Tibial artery (tissue), 4 donors: ENCODE data around the gene ALDH1A3.

Experiments
- DNase-seq, 2 donors: peaks; one replicate each; pipeline ENCODE4 v3.0.0-alpha.2; 2019
- H3K27ac ChIP-seq, 2 donors: fragments of 200-600 bp; sonication (generic) in 1 of 2; 1 replicate in 1 of 2; 2 replicates in 1 of 2; pipeline ENCODE4 v1.5.1; 2018 to 2019; ENCODE audit warnings: mild to moderate bottlenecking in 1 of 2
- H3K27me3 ChIP-seq, 2 donors: fragments of 200-600 bp; sonication (generic) in 1 of 2; one replicate each; pipeline versions ENCODE4 v1.5.1 to v1.6.0; 2016 to 2019
- H3K36me3 ChIP-seq, 3 donors: fragments of 200-600 bp; sonication (generic) in 2 of 3; one replicate each; pipeline ENCODE4 v1.5.1; 2016 to 2019; ENCODE audit warnings: mild to moderate bottlenecking in 2 of 3
- H3K4me1 ChIP-seq, 4 donors: fragments of 200-600 bp; sonication (generic) in 2 of 4; 1 replicate in 3 of 4; 2 replicates in 1 of 4; pipeline ENCODE4 v1.5.1; 2016 to 2019
- H3K4me3 ChIP-seq, 2 donors: fragments of 200-600 bp; sonication (generic) in 1 of 2; 1 replicate in 1 of 2; 2 replicates in 1 of 2; pipeline ENCODE4 v1.5.1; 2018 to 2019; ENCODE audit warnings: mild to moderate bottlenecking in 2 of 2
- H3K9me3 ChIP-seq, 3 donors: fragments of 200-600 bp; sonication (generic) in 1 of 3; one replicate each; pipeline ENCODE4 v1.5.1; 2016 to 2019
- CTCF ChIP-seq, 2 experiments: fragments of 200-600 bp in 1 of 2; fragments of 450-650 bp in 1 of 2; IDR thresholded peaks; one replicate each; pipeline ENCODE4 v1.5.1; 2017 to 2019; ENCODE audit warnings: antibody characterized with exemption in 2 of 2, mild to moderate bottlenecking in 1 of 2, moderate library complexity in 1 of 2
- intact Hi-C: fragments of 100-400 bp; cut with DNase I; formaldehyde crosslinking; loops from one replicate; pipeline ENCODE4 v1.15.0; 2023; ENCODE audit warnings: low total_unique reads

Gene ALDH1A3

DNA sequence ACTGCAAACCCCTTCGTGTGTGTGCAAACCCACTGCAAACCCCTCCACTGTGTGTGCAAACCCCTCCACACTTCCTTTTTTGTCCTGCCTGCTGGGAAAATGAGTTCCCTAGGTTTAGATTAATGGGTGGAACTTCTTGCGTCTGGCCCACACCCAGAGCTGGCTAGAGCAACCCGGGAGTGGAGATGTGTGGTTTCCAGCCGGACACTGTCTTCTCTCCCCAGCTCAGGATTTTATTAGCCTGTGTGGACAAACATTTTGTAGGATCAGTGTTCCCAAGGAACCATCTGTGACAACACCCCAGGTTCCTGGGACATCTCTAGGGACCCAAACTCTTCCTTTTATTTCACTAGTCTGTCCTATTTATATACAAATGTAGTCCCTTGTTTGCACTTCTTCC is 29.9 kb downstream of the ALDH1A3 start:
- Histone ChIP-seq H3K4me3 (no peak overlapping the region), H3K9me3 (no peaks in the 10 kb centered on the region), H3K27ac (no peak overlapping the region), H3K4me1 (no peaks in the 10 kb centered on the region), H3K27me3 (peaks cover 0 to 3% of the 10 kb centered on the region in 2 donors), H3K36me3 (peaks cover 0 to 24% (median 4%) of the 10 kb centered on the region in 3 donors)
- intact Hi-C loops: no loop called here
- DNase-seq: no peak
- TF ChIP-seq CTCF (IDR thresholded peaks at IDR 0.05): no peak

DNA sequence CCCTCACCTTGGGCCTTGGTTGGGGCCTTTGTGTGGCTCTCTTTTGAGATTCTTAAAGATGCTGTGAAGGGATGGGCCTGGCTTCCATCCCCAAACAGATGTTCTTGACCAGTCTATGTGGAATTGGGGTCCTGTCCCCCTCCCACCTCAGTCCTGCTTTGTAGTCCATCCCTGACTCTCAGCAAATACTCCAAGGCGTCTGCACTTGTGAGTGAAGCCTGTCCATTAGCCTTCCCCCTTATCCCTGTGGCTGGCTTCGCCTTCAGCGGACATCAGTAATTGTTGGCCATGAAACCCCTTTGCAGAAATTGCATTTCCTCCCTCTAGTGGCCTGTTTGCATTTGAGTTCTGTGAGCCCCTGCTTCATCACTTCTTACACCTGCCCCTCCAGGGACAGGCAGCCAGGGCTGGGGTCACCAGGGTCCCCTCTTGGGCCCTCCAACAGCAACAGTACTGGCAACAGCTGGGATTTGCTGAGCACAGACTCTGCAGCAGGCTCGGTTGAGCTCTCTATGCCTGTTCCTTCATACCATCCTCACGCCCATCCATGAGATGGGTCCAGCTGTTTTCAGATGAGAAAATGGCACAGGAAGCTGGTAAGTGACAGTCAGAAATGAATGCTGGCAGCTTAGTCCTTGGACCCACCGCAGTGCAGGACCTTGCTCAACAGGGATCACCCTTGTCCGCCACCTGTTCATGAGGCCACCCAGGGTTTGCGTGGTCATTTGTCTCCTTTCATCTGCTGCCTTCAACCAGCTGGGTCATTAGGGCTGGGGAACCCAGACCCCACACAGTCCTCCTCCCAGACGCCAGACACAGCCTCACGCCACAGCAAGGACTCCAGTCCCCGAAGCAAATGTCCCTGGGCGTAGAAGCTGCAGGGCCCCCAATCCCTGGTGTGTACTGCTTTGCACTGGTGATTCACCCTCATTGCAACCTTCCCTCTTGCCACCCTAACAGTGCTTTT is 30.6 kb downstream of the ALDH1A3 start:
- TF ChIP-seq CTCF (IDR thresholded peaks at IDR 0.05): no peak
- Histone ChIP-seq H3K27me3 (peaks cover 0 to 3% of the 10 kb centered on the region in 2 donors), H3K9me3 (no peaks in the 10 kb centered on the region), H3K4me1 (no peaks in the 10 kb centered on the region), H3K27ac (no peak overlapping the region), H3K36me3 (peaks cover 0 to 24% (median 4%) of the 10 kb centered on the region in 3 donors), H3K4me3 (no peak overlapping the region)
- DNase-seq: peak in 1 of 2 donors; percentile 34
- intact Hi-C loops: no loop called here

DNA sequence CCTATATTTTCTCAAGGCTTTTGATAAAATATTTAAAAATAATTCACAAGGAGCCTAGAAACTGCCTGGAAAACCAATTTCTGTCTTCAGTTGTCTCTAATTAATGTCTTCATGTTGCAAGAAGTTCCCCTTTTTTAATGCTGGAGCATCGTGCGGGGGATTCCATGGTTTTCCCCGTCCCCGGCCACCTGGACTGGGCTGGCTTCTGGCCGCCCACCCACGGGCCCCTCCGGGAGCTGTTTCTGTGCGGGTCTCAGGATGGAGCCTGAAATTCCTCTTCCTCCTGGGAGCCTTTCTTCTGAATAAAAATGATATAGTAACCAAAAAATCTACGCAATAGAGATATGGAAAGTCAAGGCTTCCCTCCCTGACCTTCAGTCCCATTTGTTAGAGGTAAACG is 31.5 kb downstream of the ALDH1A3 start:
- Histone ChIP-seq H3K27ac (no peak overlapping the region), H3K9me3 (no peaks in the 10 kb centered on the region), H3K4me1 (no peaks in the 10 kb centered on the region), H3K4me3 (no peak overlapping the region), H3K27me3 (peaks cover 0 to 3% of the 10 kb centered on the region in 2 donors), H3K36me3 (peaks cover 0 to 24% (median 4%) of the 10 kb centered on the region in 3 donors)
- intact Hi-C loops: no loop called here
- DNase-seq: no peak
- no peak for TF ChIP-seq CTCF (IDR thresholded peaks at IDR 0.05)

GRCh38 chr15:100913961-100914360 is 34.3 kb downstream of the ALDH1A3 start:
- intact Hi-C loops: no loop called here
- Histone ChIP-seq H3K4me3 (no peak overlapping the region), H3K27ac (no peak overlapping the region), H3K9me3 (no peaks in the 10 kb centered on the region), H3K36me3 (peaks cover 0 to 15% (median 4%) of the 10 kb centered on the region in 3 donors), H3K4me1 (peaks cover 0 to 15% (median 0%) of the 10 kb centered on the region in 4 donors), H3K27me3 (peaks cover 0 to 11% of the 10 kb centered on the region in 2 donors)
- DNase-seq: peak in 1 of 2 donors; percentile 16
- TF ChIP-seq CTCF (IDR thresholded peaks at IDR 0.05): no peak

GRCh38 chr15:100914876-100915275 is 35.2 kb downstream of the ALDH1A3 start:
- Histone ChIP-seq H3K36me3 (peaks cover 0 to 9% (median 4%) of the 10 kb centered on the region in 3 donors), H3K27me3 (peaks cover 0 to 12% of the 10 kb centered on the region in 2 donors), H3K9me3 (no peaks in the 10 kb centered on the region), H3K4me1 (peaks cover 0 to 21% (median 0%) of the 10 kb centered on the region in 4 donors), H3K4me3 (no peak overlapping the region), H3K27ac (no peak overlapping the region)
- TF ChIP-seq CTCF (IDR thresholded peaks at IDR 0.05): no peak
- intact Hi-C loops: loop anchor here (5.0 kb wide), 1 partner anchor 92 kb away; no protein-coding TSS in a partner anchor
- DNase-seq: peak in 1 of 2 donors; percentile 35
